ENCODE measurements around the gene TMOD1.

TMOD1 gene

DNA sequence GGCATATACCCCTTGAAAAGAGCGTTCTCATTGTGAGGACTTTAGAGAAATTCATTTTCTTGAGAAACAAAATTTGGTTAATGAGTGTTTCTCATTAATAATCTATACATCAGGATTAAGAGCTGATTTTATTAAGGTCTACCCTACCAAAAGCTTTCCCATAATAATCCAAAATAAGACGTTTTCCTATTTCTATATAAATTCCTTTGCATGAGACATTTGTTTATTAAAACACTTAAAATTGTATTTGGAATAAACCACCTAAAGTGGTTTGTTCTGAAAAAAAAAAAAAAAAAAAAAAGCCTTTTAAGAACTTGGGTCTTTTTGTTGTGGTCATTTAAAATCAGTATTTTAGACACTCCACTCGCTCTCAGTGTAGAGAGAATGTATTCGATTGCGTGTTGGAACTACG lies 695 bp upstream of the TMOD1 start:
- Histone ChIP-seq H3K9ac (ENCODE audit: low read length) (0 out of 2 replicates have a peak overlapping the region, but pooled peaks have one; percentile 11), H4K20me1 (ENCODE audit: insufficient read depth, low read length) (no peaks in the 10 kb centered on the region), H2AFZ (ENCODE audit: low read depth, low read length) (0 out of 2 replicates have a peak overlapping the region, but pooled peaks have one; percentile 56), H3K27me3 (ENCODE audit: low read depth, low read length) (peaks cover 52% of the 10 kb centered on the region), H3K4me2 (ENCODE audit: low read length) (peak overlapping the region; percentile 82), H3K36me3 (replicated peaks; ENCODE audit: low read depth, low read length) (peaks cover 11% of the 10 kb centered on the region), H3K27ac (ENCODE audit: low read length) (no peak overlapping the region), H3K4me3 (ENCODE audit: low read length) (peak overlapping the region; percentile 82), H3K79me2 (ENCODE audit: low read length) (no peaks in the 10 kb centered on the region), H3K9me3 (ENCODE audit: insufficient read depth, low read length) (no peaks in the 10 kb centered on the region), H3K4me1 (ENCODE audit: low read length) (peaks cover 7% of the 10 kb centered on the region)
- TF ChIP-seq EZH2phosphoT487 (IDR thresholded peaks at IDR 0.05; ENCODE audit: low read depth) (no peak), CTCF (IDR thresholded peaks at IDR 0.05; ENCODE audit: low read depth, low read length) (no peak)

DNA sequence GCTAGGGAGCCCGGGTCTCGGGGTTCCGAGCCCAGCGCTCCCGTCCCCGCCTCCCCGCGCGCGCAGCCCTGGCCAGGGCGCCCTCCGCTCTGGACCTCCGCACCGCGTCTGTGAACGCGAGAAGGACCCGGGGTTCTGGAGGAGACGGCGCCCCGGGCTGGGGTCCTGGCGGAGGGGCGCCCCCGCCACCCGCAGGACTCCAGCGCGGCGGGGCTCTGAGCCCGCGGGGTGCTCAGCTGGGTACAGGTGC lies 431 bp downstream of the TMOD1 start:
- Histone ChIP-seq H3K27me3 (ENCODE audit: low read depth, low read length) (peaks cover 62% of the 10 kb centered on the region), H4K20me1 (ENCODE audit: insufficient read depth, low read length) (no peaks in the 10 kb centered on the region), H2AFZ (ENCODE audit: low read depth, low read length) (0 out of 2 replicates have a peak overlapping the region, but pooled peaks have one; percentile 28), H3K27ac (ENCODE audit: low read length) (no peak overlapping the region), H3K36me3 (replicated peaks; ENCODE audit: low read depth, low read length) (peaks cover 5% of the 10 kb centered on the region), H3K4me1 (ENCODE audit: low read length) (peaks cover 7% of the 10 kb centered on the region), H3K9ac (ENCODE audit: low read length) (peak overlapping the region; percentile 51), H3K4me2 (ENCODE audit: low read length) (peak overlapping the region; percentile 82), H3K4me3 (ENCODE audit: low read length) (peak overlapping the region; percentile 89), H3K9me3 (ENCODE audit: insufficient read depth, low read length) (no peaks in the 10 kb centered on the region), H3K79me2 (ENCODE audit: low read length) (no peaks in the 10 kb centered on the region)
- TF ChIP-seq CTCF (IDR thresholded peaks at IDR 0.05; ENCODE audit: low read depth, low read length), result no peak
- no peak for TF ChIP-seq EZH2phosphoT487 (IDR thresholded peaks at IDR 0.05; ENCODE audit: low read depth)

GRCh38 chr9:97502222-97502983 lies 937 bp downstream of the TMOD1 start:
- no peak overlapping the region for H2AFZ ChIP-seq (ENCODE audit: low read depth, low read length)
- TF ChIP-seq EZH2phosphoT487 (IDR thresholded peaks at IDR 0.05; ENCODE audit: low read depth) (no peak), CTCF (IDR thresholded peaks at IDR 0.05; ENCODE audit: low read depth, low read length) (no peak)
- no peaks in the 10 kb centered on the region for H4K20me1 ChIP-seq (ENCODE audit: insufficient read depth, low read length)
- H3K9me3 ChIP-seq (ENCODE audit: insufficient read depth, low read length), result no peaks in the 10 kb centered on the region
- peak overlapping the region; percentile 82 for H3K4me2 ChIP-seq (ENCODE audit: low read length)
- peaks cover 7% of the 10 kb centered on the region for H3K4me1 ChIP-seq (ENCODE audit: low read length)
- peaks cover 67% of the 10 kb centered on the region for H3K27me3 ChIP-seq (ENCODE audit: low read depth, low read length)
- H3K9ac ChIP-seq (ENCODE audit: low read length), result peak overlapping the region; percentile 51; the same call in 1 of the 2 replicates
- H3K79me2 ChIP-seq (ENCODE audit: low read length), result no peaks in the 10 kb centered on the region
- no peak overlapping the region for H3K27ac ChIP-seq (ENCODE audit: low read length)
- no peaks in the 10 kb centered on the region for H3K36me3 ChIP-seq (replicated peaks; ENCODE audit: low read depth, low read length)
- peak overlapping the region; percentile 89 for H3K4me3 ChIP-seq (ENCODE audit: low read length)

- H3K4me2 ChIP-seq (ENCODE audit: low read length), result no peak overlapping the region
- H3K36me3 ChIP-seq (replicated peaks; ENCODE audit: low read depth, low read length), result no peaks in the 10 kb centered on the region
- no peaks in the 10 kb centered on the region for H3K9me3 ChIP-seq (ENCODE audit: insufficient read depth, low read length)
- H4K20me1 ChIP-seq (ENCODE audit: insufficient read depth, low read length), result no peaks in the 10 kb centered on the region
- H3K4me3 ChIP-seq (ENCODE audit: low read length), result no peak overlapping the region
- no peak for TF ChIP-seq EZH2phosphoT487 (IDR thresholded peaks at IDR 0.05; ENCODE audit: low read depth)
- no peak for TF ChIP-seq CTCF (IDR thresholded peaks at IDR 0.05; ENCODE audit: low read depth, low read length)
- no peak overlapping the region for H2AFZ ChIP-seq (ENCODE audit: low read depth, low read length)
- no peak overlapping the region for H3K9ac ChIP-seq (ENCODE audit: low read length)
- peaks cover 7% of the 10 kb centered on the region for H3K4me1 ChIP-seq (ENCODE audit: low read length)
- peaks cover 67% of the 10 kb centered on the region for H3K27me3 ChIP-seq (ENCODE audit: low read depth, low read length)
- H3K27ac ChIP-seq (ENCODE audit: low read length), result no peak overlapping the region
- H3K79me2 ChIP-seq (ENCODE audit: low read length), result no peaks in the 10 kb centered on the region
These were observed 1.8 kb downstream of the TMOD1 start for GRCh38 chr9:97502984-97503861.

Measured in OCI-LY3 (cell line).